Stimulated activated CD4-positive, alpha-beta T cell treated with anti-CD3 and anti-CD28 coated beads, Interleukin-4, amount 100 ng/mL, for 1 hour (primary cell): ENCODE data around the gene HNRNPUL1.
"Not testable (repeated sequence)": the region's sequence is repeated elsewhere in the genome, so short reads cannot be mapped to it uniquely, and the experiment has no call there.

Source experiments
- DNase-seq: peaks from one replicate; pipeline ENCODE4 v3.0.0-alpha.2; 2020

The HNRNPUL1 gene

GRCh38 chr19:41263850-41264580 is at the start of gene HNRNPUL1:
Gene HNRNPUL1, plus strand, starts transcription at chr19:41264372. Its CDS starts 132 bp downstream, at chr19:41264504.
- peak; percentile 98 for DNase-seq

GRCh38 chr19:41217741-41218140 is 46.4 kb upstream of the HNRNPUL1 start:
- DNase-seq, result no peak

GRCh38 chr19:41218249-41218614 is 45.9 kb upstream of the HNRNPUL1 start:
- no peak for DNase-seq

GRCh38 chr19:41218615-41219507 is 45.3 kb upstream of the HNRNPUL1 start, which contains the start of gene AXL:
Gene AXL, plus strand, starts transcription at chr19:41219223. Its CDS starts 170 bp downstream, at chr19:41219393.
- DNase-seq, result no peak

GRCh38 chr19:41219924-41220567 is 44.1 kb upstream of the HNRNPUL1 start:
- DNase-seq, result no peak

GRCh38 chr19:41220811-41221210 is 43.4 kb upstream of the HNRNPUL1 start:
- DNase-seq, result no peak

GRCh38 chr19:41221514-41222205 is 42.5 kb upstream of the HNRNPUL1 start:
- DNase-seq, result no peak

GRCh38 chr19:41222240-41222639 is 41.9 kb upstream of the HNRNPUL1 start:
- no peak for DNase-seq

GRCh38 chr19:41223431-41224234 is 40.5 kb upstream of the HNRNPUL1 start:
- no peak for DNase-seq

- no peak for DNase-seq
These were observed 39.5 kb upstream of the HNRNPUL1 start for GRCh38 chr19:41224632-41225031.

- DNase-seq, result peak; percentile 42
These were observed 38.7 kb upstream of the HNRNPUL1 start for GRCh38 chr19:41225238-41226052.

- DNase-seq, result peak; percentile 51
These were observed 37.9 kb upstream of the HNRNPUL1 start for GRCh38 chr19:41226053-41226873.

- DNase-seq, result no peak
These were observed 37.2 kb upstream of the HNRNPUL1 start for GRCh38 chr19:41226874-41227390.

GRCh38 chr19:41228486-41228885 is 35.7 kb upstream of the HNRNPUL1 start:
- no peak for DNase-seq

- not testable (repeated sequence) for DNase-seq
These were observed 34.8 kb upstream of the HNRNPUL1 start for GRCh38 chr19:41229338-41229737.

- no peak for DNase-seq
These were observed 33.9 kb upstream of the HNRNPUL1 start for GRCh38 chr19:41230067-41230857.

GRCh38 chr19:41232686-41233085 is 31.5 kb upstream of the HNRNPUL1 start:
- no peak for DNase-seq

GRCh38 chr19:41233748-41234240 is 30.4 kb upstream of the HNRNPUL1 start:
- DNase-seq, result no peak
